ENCODE data around the gene CD247.

Gene CD247

GRCh38 chr1:167542109-167543032 is 24.0 kb upstream of the CD247 start:
- no peak for DNase-seq (ENCODE audit: low spot score)

GRCh38 chr1:167541610-167542009 is 23.3 kb upstream of the CD247 start:
- no peak for DNase-seq (ENCODE audit: low spot score)

DNA sequence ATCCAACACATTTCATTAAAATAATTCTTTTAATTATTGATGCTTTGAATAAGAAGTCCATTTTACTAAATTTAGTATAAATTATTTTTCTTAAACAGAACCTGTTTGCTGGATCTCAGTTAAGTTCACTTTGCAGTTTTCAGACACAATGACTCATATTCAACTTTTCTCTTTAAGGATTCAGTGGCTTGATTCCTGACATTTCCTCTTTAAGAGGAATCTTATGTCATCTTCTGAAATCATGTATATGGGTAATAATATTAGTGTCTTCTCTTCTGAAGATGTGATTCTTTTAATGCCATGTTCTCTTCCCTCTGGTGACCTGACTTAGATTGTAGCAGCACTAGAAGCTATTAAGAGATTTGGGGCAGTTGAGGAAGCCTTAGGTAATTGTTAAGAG is 22.7 kb upstream of the CD247 start:
- DNase-seq (ENCODE audit: low spot score): no peak

DNA sequence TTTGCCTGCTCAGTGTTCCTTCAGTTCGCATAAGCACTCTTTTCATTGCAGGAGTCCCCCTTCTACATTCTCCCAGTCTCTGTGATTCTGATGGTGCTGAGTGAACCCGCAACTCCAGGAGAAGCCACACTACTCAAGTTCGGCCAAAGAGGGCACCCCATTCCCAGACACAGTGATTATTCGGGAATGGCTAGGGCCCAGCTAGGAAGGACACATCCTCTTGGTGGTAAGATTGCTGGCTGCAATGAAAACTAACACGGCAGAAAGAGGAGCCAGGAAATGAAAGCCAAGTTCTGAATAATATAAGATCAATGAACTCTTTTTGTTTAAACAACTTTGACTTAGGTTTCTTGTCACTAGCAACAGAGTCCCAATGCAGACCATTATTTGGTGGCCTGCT is 20.3 kb upstream of the CD247 start:
- peak; percentile 75 for DNase-seq (ENCODE audit: low spot score)

DNA sequence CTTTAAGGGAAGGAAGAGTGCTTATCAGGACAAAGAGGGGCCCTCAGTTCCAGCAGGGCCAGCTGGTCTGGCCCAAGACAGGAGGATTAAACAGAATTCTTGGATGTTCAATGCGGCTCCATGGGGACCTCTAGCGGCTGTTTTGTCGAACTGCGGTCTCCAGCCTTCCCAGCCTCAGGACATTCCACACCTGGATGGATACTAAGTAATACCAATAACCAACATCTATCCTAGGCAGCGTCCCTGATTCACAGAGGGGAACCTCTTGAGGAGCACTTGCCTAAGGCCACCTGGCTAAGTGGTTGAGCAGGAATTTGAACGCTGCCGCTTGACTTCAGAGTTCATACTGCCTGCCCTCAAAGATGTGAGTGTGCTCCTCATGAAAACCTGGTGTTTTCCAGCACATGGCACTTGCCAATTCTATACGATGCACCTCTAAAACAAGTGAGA is 15.5 kb upstream of the CD247 start:
- peak; percentile 94 for DNase-seq (ENCODE audit: low spot score)

- peak; percentile 61 for DNase-seq (ENCODE audit: low spot score)
Observed at GRCh38 chr1:167532964-167533824, 14.9 kb upstream of the CD247 start.

DNA sequence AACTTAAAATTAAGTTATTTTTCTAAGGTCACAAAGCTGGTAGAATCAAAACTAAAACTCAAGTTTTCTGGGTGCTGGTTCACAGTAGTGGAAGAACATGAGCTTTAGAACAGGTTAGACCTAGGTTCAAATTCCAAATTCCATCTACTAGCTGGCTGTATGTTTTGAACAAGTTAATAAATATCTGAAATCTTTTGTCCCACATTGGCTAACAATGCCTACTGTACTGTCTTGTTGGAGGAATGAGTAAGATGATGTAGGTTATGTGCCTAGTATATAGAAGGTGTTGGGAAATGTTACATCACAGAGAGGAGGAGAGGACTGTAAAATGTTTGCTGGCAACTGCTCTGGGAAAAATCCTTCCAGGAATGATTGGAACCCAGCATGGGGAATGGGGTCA is 14.0 kb upstream of the CD247 start:
- no peak for DNase-seq (ENCODE audit: low spot score)

DNA sequence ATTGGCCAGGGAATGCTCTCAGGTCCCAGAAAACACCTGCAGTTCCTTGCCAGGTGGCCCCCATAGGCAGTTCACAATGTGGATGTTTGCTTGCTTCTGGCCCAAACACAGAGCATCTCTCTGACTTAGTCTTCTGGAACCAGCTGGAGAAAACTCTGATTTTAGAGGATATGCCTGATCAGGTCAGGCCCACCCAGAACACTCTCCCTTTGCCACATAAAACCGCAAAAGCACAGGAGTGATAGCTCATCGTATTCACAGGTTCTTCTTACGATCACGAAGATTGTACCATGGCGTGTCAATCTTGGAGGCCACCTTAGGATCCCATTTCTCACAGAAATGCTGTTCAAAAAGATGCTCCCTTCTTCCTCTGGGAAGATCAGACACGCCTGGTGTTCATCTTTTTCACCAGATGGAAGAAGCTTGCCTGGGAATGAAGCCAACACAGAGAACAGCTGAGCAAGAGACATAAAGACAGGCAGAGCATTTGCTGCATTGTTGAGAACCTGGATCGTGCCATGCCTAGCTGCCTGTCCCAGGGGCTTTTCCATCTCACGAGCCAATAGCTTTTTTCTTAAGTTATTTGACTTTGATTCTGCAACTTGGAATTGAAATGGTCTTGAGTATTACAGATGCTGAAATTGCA is 11.6 kb upstream of the CD247 start:
- peak; percentile 68 for DNase-seq (ENCODE audit: low spot score)

DNA sequence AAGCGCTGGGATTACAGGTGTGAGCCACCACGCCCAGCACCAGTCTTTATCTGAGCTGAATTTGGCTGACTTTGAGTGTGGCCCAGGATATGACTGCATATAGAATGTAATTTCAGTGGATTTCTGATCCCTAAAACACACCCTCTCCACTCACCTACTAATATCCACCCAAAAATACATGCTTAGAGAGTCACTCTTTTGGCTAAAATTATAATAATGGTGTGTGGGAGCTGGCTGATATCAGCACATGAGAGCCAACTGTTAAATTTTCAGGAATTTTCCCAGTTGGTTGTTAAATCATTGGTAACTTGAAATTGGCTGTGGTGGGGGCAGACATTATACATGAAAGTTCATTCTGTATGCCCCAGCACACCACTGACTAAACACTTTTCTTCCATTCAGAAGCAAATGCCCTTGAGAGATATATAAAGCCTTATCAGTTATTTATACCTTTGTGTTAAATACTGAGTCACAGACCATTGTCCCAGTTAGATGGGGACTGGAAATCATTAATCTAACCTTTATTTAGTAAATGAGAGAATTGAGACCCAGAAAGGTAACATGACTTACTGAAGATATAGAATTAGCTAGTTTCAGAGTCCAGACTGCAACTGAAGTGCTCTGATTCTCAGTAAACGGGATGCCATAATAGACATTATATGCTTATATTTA is 9.9 kb upstream of the CD247 start:
- no peak for DNase-seq (ENCODE audit: low spot score)

- DNase-seq (ENCODE audit: low spot score): no peak
Observed at GRCh38 chr1:167526667-167527383, 8.5 kb upstream of the CD247 start.

- no peak for DNase-seq (ENCODE audit: low spot score)
Observed at GRCh38 chr1:167524651-167525050, 6.3 kb upstream of the CD247 start.

DNA sequence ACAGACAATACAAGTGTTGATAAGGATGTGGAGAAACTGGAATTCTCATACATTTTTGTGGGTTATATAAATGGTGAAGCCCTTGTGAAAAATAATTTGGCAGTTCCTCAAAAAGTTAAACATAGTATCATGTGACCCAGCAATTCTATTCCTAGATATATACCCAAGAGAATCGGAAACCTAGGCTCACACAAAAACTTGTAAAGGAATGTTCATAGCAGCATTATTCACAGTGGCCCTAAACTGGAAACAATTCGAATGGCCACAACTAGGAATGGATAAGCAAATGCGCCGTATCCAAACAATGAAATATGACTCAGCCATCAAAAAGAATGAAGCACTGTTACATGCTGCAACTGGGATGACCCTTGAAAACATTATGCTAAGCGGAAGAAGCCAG is 3.9 kb upstream of the CD247 start:
- no peak for DNase-seq (ENCODE audit: low spot score)

DNA sequence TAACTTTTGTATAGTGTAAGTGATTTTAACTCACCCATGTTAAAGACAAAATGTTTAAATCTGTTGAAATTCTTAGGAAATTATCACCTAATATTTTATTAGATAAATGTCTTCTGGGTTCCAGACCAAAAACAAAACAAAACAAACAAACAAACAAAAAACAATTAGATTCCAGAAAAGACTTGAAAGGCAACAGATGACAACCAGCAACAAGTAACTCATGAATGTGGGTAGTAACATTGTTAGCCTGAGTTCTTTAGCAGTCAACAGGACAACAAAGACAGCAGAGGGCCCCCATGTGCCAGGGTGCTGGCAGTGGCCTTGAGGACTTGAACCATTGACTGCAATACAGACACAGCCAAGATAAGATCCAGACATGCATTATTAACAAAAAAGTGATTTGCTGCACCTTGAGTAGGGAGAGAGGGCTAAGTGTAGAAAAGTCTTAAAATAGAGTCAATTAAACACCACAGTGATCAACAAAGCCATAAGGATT is 2.4 kb upstream of the CD247 start:
- no peak for DNase-seq (ENCODE audit: low spot score)

GRCh38 chr1:167517535-167518330 is 596 bp downstream of the CD247 start:
- no peak for DNase-seq (ENCODE audit: low spot score)

DNA sequence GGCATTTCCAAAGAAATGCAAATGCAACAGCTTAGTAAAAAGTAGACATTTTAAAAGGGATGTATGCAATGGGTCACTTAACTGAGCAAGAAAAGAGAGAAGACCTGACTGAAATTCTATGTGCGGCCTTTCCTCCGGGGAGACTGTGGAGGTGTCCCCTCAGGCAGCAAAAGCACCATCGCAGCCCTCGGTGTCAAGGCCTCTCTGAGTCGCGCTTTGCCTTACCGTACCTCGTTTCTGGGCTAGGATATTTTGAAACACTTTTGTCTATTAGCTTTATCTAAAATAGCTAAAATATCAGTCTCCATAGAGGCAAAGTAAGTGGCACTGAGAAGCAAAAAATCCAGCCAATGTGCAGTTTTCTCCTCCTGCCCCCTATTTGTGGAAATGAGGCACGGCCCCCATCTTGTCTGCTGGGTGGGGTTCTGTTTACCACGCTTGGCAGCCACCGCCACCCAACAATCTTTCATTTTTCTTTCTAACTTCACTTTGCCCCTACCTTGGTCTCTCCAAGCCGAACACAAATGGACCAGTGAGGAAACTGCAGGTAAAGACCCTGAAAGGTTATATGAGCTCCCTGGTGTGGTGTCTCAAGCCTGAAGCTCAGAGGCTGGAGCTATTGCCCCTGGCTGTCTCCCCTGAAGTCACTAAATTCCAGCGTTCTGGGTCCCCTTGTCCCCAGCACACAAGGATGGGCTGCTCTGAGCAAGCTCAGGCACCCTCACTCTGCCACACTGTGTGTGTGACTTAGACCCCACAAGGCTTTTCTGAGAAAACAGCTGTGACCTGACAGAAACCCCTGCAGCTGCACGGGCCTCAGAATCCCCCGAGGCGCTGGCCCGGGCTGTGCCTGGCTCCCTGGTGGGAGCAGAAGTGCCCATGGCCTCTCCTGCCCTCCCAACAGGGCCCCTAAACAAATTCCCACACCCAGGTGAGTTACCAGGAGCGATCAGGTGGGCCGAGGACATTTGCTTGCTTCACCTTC is 1.6 kb downstream of the CD247 start:
- DNase-seq (ENCODE audit: low spot score): no peak

GRCh38 chr1:167515893-167516321 is 2.4 kb downstream of the CD247 start:
- DNase-seq (ENCODE audit: low spot score): no peak

DNA sequence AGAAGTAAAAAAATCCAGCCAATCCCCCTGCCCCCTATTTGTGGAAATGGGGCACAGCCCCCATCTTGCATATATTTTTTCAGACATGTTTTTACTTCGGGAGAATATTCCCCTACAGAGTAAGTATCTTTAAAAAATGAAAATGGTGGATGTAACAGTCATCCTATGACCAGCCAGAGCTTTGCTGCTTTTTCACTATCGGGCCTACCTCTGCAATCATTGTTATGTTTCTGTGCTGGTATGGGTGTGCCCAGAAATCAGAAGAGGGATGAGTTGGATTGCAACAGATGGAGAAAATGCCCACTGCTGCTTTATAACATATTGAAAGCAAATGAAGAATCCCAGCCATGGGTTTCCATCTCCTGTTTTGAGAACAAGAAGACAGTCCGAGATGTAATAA is 2.9 kb downstream of the CD247 start:
- DNase-seq (ENCODE audit: low spot score): no peak

DNA sequence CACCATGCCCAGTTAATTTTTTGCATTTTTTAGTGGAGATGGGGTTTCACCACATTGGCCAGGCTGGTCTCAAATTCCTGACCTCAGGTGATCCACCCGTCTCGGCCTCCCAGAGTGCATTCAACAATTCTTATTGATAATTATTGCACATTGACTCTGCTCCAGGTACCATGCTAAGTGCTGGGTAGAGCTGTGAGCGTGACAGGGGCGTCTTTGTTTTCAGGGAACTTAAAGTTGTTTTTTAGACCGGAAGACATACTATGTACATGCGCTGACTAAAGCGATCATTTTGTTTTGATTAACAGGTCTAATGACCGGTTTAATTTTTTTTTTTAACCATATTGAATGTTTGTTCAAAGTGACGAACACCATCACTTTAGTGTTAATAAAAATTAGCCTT is 4.0 kb downstream of the CD247 start:
- DNase-seq (ENCODE audit: low spot score): no peak
